Activated gamma-delta T cell treated with Interleukin-2 at 50 U/mL for 16 hours (primary cell): ENCODE measurements around the gene ZSWIM7.

Experiments
- DNase-seq: peaks from one replicate; pipeline ENCODE4 v3.0.0-alpha.2; 2020

The ZSWIM7 gene

DNA sequence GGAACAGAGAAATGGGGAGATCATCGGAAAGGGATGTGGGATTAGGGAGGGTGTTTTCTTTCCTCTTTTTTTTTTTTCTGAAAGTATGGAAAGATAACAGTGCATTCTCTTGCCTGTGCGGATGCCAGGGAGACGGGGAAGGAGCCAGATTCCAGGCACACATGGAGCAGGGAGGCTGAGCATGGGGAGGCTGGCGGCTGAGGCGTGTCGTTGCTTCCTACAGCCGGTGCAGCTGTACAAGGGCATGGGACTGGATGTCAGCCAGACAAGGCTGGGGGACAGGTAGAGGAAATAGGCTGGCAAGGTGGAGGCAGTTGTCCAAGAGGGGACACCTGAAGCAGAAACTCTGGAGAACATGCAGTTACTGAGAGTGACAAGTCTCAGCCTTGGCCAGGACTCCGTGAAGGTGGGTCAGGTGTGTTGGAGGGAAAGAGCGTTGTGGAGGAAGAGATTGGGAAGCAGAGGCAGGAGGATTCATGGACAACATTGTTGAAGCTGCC lies 71.2 kb downstream of the ZSWIM7 start:
- no peak for DNase-seq
